ENCODE results near the gene RAB6C.
A peak's percentile ranks its signal among the peaks of the same experiment; 100 is the strongest.
"Not testable (repeated sequence)": the region's sequence is repeated elsewhere in the genome, so short reads cannot be mapped to it uniquely, and the experiment has no call there.

RAB6C gene

DNA sequence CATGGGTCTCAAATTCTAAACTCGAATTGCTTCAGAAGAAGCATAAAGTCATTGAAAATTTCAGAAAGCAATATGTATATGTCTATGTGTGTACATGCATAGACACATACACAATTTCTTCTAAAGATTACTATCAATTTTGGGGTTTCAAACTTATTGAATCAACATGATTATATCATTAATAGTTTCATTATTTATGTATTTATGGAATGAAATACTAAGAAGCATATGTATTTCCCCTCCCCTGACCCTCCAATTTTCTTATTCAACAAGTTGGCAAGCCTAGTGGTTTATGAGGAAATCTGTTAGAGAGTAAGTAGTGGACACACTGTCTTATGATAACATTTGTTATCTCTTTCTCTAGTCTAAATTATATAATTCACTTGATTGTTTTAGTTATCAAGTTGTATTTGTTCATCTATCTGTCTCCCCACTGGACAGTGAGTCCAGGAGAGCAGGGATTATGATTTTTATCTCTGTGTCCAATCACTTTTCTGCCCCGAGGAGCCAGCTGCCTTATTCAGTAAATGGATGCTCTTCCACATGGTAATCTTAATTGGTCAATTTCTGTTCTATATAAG, 17.3 kb downstream of the RAB6C start:
- not testable (repeated sequence) for DNase-seq (ENCODE audit: low spot score)

DNA sequence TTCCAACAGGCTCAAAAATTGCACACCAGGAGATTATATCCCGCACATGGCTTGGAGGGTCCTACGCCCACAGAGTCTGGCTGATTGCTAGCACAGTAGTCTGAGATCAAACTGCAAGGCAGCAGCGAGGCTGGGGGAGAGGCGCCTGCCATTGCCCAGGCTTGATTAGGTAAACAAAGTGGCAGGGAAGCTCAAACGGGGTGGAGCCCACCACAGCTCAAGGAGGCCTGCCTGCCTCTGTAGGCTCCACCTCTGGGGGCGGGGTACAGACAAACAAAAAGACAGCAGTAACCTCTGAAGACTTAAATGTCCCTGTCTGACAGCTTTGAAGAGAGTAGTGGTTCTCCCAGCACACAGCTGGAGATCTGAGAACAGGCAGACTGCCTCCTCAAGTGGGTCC, 19.3 kb downstream of the RAB6C start:
- not testable (repeated sequence) for DNase-seq (ENCODE audit: low spot score)

DNA sequence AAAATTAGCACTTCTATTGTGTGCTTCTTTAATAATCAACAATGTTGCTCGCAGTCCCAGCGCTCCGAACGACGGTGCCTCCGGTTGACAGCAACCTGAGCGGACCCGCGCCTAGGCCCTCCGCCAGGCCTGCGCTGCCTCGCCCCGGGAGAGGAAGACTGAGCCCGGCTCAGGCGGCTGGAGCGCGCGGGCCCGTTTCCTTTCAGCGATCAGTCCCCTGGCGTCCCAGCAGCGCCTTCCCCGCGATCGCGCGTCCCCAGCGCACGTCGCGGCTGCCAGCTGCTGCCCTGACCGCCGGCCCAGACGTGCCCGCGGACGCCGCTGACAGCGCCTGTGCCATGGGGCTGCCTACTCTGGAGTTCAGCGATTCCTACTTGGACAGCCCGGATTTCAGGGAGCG, 26.4 kb downstream of the RAB6C start:
- DNase-seq (ENCODE audit: low spot score): not testable (repeated sequence)

DNA sequence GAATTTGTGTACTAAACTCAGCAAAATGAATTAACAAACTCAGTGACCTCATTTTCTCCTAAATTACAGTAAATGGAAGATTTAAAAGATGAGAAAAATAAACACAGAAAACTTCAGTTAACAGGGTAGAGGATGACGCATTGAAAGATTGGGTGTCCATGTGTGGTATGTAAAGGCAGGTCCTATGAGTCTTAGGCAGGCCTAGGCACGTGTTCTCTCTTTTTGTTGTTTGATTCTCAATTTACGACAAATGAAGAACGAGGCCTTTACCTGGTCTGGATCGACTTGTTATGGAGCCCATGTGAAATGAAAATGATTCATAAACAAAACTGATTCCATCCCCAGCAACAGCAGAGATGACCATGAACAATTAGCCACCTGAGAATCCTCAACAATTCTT, 37.2 kb downstream of the RAB6C start:
- DNase-seq (ENCODE audit: low spot score): not testable (repeated sequence)

DNA sequence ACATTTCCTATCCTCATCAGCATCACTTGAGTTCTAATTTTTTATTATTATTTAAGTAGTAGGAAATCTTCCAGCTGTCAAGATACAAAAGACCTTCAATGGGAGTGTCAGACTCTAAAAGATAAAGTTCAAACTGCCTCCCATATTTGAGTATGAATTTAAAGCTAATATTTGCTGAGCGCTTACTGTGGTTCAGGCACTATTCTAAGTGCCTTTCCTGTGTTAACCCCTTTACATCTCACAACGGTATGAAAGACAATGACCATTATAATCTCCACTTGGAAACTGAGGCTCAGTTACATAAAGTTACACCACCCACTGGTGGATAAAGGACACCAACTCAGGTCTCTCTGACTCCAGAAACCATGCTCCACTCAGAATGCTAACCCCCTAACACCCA, 39.9 kb downstream of the RAB6C start:
- no peak for DNase-seq (ENCODE audit: low spot score)

DNA sequence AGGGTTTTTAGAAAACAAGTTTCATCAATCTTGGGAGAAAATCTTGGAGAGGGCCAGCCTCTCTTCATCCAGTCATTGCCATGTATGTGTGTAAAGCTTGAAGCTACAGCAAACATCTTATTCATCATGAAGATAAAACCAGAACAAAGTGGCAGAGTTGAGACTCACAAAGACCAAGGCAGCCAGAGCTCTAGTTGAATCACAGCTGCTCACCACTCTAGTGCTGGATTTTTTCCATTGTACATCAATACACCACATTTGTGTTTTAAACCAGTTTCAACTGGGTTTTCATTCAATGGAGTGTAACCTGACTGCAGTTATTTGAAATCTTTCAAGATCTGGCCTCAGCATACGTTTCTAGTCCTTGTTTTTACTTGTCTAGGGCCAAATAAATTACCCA, 40.6 kb downstream of the RAB6C start:
- not testable (repeated sequence) for DNase-seq (ENCODE audit: low spot score)

- DNase-seq (ENCODE audit: low spot score): peak; percentile 25
These were observed 46.5 kb downstream of the RAB6C start for GRCh38 chr2:130025931-130026330.
